GM21619 (cell line): ENCODE measurements around the gene WARS2.

Experiments used
- ATAC-seq: cut with Tn5 transposase; IDR thresholded peaks from one replicate; pipeline ENCODE4 v1.9.1; 2021; ENCODE audit not compliant: unreplicated experiment

WARS2 gene

DNA sequence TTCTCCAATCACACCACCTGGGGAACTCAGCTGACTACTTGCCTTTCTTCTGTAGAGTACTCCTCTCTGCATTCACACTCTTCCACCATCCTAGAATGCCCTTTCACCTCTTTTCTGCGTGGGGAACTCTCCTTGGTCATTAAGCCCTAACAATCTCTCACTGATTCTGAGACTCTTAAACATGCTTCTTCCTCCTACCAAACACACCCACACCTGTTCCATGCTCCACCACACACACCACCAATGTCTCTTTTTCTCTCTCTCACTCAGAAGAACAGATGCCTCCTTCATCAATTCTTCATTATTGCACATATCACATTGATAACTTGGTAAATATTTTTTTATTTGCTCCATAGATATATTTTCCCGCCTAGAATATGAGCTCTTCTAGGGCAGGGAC lies 53.6 kb downstream of the WARS2 start:
- no peak for ATAC-seq

DNA sequence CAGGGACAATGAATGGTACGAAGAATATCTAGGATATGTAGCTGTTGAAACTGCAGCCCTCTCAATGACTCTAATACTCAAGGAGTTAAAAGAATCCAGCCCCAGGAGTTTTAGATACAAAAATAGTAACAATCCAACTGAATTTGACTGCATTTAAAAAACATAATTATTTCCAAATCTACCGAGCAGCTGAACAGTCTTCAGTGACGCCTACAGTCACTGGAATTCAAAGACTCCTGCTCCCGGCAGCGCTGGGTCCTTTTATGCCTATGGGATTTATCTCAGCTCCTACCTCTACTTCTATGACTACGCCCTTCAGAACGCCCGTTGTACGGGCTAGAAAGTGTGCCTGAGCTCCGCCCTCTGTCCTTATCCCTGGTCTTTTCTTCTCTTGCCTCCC lies 55.7 kb downstream of the WARS2 start:
- no peak for ATAC-seq

DNA sequence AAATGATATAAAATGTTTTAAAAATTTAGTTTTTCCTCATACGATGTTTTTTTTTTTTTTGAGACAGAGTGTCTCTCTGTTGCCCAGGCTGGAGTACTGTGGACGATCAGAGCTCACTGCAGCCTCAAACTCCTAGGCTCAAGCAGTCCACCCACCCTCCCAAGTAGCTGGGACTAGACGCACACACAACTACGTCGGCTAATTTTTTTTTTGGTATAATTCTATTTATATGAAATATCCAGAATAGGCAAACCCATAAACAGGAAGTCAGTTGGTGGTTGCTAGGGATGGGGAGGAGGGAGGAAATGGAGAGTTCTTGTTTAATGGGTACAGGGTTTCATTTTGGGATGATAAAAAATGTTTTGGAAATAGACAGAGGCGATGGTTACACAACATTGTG lies 56.5 kb downstream of the WARS2 start:
- no peak for ATAC-seq

DNA sequence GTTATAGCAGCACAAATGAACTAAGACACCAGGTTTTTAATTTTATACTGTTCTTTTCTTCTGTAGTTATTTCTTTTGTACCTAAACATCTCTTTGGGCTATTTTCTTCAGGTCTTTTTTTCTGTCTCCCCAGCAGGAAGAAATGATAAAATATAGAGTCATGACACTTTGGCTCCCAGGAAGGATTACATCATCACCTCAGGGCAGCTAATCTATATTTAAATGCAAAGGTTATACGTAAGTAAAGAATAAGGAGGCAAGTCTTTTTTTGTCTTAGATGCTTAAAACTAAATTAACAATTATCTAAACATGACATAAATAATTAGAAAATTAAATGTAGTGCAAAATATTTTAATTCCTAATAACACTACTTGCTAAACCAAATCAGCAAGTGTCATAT lies 57.0 kb downstream of the WARS2 start:
- no peak for ATAC-seq

DNA sequence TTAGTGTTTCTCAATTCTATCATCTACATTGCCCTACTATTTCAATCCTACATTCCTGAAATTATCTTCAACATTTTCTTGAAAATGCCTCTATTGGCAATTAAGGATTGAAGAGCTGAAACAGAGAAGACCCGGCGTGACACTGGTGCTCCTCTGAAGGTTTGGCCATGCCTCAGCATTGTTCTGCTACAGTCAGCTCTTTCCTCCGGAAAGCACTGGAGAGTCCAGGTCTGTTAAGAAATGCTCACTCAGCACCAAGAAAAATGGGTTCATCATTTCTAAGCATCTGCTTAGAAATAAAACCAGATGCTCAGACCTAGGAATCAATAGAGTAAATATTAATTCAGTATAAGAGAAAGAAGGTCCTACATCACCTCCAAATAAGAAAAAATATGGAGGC lies 58.8 kb downstream of the WARS2 start:
- no peak for ATAC-seq

DNA sequence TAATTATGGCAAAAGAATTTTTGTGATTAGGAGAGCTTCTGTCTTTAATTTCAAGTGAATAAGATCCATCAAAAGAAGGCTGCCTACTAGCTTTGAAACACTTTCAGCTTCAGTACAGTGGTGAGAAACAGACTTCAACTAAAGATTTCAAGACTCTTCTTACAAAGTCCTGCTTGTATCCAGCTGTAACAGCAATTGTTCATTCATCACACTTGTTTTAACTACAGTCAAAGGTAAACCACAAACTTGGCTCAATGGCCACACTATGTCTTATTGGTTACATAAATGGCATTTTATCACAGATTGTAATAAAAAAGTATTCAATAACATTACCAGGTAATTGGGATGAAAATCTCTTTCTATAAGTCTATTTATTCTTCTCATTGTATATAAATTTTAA lies 59.2 kb downstream of the WARS2 start:
- ATAC-seq, result no peak

DNA sequence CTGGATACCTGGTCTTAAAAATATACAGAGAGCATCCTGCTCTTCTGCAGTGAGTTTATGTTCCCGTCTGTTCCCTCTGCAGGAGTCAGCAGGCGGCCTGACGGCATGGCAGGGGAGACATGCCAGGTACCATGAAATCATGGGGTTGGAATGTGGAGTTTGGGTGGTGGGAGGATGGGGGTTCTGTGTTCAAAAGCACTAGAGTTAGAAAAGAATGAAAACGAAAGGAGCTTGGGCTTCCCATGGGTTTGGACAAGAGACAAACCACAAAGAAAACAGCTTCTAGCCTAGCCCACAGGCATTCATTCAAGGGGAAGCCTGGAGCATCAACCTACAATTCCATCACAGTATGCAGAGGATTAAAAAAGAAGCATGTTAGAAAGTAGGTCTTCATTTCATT lies 59.9 kb downstream of the WARS2 start:
- no peak for ATAC-seq

DNA sequence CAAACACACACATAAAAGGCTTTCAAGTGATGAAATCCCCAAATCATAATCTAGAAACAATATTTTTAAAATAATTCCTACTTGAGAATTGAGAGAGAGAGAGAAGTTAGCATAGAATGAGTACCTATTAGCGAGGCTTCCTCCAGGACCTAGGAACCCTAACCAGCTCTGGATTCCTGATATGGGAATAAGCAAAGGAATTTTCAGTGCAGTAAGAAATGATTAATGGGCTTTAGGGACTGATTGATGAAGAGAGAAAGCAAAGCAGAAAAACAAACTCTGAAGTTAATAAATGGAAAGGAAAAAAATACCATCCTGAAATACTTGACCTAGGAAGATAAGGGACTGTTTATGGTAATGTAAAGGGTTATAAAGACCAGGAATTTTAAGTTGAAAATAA lies 60.6 kb downstream of the WARS2 start:
- ATAC-seq, result no peak

DNA sequence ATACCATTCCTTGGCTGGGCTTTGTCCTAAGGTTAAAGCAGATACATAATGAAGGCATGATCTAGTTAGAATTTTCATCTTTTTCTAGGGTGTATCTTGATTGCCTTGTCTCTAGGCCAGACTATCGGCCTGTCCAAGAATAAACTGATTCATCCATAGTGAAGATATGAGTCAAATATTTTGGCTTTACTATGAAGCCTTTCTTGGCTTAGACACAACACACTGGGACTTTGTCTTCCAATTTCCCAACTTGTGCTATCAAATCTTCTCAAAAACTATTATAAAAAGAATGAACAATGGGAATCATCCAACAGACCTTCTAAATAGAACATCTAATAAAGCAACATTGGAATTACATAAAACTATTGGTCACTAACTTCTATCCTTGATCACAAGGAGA lies 64.8 kb downstream of the WARS2 start:
- no peak for ATAC-seq

DNA sequence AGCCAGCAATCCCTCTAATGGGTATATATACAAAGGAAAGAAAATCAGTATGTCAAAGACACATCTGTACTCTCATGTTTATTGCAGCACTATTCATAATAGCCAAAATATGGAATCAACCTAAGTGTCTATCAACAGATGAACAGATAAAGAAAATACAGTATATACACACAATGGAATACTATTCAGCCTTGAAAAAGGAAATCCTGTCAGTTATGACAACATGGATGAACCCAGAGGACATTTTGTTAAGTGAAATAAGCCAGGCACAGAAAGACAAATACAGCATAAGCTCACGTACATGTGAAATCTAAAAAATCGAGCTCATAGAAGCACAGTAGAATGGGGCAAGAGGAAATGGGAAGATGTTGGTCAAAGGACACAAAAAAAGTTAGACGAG lies 69.1 kb downstream of the WARS2 start:
- no peak for ATAC-seq

DNA sequence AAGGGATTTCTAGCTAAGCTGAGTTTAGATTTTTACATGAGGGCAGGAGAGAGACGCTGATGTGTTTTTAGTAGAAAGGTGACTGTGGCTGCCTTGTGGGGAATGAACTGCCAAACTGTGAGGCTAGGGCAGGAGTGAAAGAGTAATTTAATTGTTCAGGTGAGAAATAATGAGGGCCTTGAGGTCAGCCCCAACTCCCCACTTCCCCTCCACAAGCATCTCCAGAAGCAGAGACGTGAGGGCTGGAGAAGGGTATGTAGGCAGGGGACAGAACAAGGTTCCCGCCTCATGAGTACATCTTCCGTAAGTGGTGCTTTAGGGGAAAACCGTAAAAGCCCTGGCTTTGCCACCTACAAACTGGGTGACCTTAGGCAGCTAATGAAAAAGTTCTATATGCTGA lies 70.8 kb downstream of the WARS2 start:
- ATAC-seq, result no peak

DNA sequence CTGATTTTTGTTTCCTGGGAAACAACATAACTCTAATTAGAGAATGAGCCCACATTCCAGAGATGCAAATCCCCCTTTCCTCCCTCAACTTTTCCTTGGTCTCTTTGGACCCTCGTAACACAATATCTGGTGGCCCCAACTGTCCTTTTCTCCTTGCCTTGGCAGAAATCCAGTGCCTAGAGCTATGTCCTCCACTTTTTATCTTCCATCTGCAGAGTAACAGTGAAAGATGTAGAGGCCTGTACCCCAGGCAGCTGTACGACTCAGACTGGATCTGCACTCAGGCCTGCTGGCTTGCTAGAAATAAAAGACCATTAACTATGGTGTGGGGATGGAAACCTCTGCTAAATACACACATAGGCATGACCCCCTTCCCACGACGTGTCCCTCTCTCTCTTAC lies 72.0 kb downstream of the WARS2 start:
- no peak for ATAC-seq

DNA sequence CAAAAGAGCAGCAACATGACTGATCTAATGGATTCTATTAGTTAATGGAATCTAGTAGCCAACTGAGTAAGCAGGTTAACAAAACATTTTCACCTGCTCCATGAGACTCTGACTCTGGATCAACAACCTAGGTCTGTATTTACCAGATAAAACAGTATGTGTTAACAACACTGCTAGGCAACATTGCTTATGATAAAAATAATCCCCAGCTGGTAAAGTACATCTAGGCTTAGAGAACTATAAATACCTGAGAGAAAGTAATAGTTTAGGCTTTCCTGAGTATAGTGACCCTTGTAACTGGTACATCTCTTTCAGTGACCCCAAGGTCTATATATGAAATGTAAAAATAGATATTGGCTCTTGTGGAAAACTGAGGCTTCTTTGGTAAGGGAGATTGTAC lies 78.8 kb downstream of the WARS2 start:
- no peak for ATAC-seq

DNA sequence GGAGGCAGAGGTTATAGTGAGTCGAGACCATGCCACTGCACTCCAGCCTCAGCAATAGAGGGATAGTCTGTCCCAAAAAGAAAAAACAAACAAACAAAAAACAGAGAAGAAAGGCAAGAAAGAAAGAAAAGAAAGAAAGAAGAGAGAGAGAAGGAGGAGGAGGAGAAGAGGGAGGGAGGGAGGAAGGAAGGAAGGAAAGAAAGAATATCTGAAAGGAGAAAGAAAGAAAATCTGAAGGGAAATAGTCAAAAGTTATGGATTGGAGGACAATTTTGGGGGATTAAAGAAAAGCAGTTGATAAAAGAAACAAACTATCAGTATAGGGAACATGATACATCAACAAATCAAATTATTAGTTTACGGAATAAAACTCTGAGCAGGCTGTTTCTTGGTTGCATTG lies 84.9 kb downstream of the WARS2 start:
- no peak for ATAC-seq

DNA sequence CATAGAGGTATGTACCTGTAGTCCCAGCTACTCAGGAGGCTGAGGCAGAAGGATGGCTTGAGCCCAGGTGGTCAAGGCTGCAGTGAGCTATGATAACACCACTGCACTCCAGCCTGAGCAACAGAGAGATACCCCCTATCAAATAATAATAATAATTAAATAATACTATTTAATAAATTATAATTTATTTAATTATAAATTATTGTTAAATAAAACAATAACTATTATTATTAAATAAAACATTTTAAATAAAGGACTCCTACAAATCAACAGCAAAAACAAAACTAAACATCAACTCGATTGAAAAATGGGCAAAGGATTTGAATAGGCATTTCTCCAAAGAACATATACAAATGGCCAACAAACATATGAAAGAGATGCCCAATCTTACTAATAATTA lies 86.5 kb downstream of the WARS2 start:
- ATAC-seq, result no peak

DNA sequence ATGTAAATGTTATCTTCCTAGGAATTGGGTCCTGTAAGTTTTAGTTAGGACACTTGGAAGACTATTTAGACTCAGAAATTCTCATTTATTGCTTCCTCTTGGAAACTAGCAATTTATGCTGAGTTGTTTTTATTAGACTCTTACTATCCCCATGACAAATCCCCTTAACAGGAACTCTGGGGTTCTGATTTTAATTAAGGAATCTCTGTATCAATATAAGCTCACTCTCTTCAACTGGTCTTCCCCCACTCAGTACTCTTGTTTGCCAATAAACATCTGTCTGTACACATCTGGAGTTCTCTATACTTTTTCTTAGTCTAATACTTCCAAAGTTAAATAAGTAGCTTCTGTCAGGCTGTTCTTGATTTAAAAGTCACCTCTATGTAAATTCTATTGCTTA lies 88.2 kb downstream of the WARS2 start:
- no peak for ATAC-seq

DNA sequence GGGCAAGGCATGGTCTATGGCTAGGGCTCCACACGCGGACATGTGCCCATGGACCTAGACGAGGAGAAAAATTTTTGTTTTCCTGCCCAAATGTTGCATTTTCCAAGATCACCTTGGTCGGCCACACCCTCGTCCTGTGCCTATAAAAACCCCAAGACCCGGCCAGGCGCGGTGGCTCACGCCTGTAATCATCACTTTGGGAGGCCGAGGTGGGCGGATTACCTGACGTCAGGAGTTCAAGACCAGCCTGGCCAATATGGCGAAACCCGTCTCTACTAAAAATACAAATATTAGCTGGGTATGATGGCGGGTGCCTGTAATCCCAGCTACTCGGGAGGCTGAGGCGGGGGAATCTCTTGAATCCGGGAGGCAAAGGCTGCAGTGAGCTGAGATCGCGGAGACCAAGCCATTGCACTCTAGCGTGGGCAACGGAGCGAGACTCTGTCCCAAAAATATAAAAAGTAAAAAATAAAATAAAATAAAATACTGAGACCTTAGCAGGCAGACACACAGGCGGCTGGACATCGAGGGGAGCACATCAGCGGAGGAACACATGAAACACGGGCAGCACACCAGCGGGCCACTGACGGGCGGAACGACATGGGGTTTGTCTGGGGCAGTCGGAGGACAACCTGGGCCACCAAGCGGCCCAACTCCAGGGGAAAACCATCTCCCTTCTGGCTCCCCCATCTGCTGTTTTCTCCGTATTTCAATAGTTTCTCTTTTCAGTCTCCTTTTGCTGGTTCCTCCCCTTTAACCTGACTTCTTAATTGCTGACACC lies 91.6 kb downstream of the WARS2 start:
- no peak for ATAC-seq

DNA sequence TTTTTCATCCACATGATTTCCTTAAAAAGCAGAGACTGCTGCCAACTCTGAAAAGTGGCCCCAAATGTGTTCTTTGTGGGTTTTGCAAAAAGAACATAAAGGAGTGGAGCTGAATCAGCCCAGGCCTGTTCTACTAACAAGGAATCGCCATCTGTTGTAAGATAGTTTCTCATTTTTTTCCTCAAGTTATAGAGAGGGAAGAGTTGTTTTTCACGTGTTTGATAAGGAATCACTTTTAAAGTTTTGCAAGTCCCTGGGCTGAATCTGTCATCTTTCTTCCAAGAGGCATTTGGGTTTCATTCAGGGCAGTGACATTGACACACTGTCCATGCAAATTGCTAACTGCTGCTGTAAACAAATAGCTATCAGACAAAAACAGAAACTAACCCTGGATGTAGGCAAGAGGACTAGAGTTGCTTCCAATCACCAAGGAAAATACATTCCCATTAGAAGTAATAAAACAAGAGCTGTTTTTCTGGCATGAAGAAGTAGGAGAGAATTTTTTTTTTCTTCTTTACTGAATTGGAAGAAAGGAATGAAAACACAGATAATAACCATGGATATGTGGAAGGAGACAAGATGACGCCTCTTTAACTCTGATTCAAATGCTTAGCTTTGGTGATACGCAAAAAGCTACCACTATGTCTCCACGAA lies 93.5 kb downstream of the WARS2 start:
- no peak for ATAC-seq

DNA sequence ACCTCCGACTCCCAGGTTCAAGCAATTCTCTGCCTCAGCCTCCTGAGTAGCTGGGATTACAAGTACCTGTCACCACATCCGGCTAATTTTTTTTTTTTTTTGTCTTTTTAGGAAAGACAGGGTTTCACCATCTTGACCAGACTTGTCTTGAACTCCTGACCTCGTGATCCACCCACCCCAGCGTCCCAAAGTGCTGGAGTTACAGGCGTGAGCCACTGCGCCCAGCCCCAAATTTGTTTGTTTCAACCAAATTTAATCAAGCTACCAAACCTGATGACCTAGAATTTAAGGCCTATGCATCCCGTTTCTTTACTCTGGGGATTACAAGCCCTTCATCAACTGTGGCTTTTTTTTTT lies 94.0 kb downstream of the WARS2 start:
- no peak for ATAC-seq

DNA sequence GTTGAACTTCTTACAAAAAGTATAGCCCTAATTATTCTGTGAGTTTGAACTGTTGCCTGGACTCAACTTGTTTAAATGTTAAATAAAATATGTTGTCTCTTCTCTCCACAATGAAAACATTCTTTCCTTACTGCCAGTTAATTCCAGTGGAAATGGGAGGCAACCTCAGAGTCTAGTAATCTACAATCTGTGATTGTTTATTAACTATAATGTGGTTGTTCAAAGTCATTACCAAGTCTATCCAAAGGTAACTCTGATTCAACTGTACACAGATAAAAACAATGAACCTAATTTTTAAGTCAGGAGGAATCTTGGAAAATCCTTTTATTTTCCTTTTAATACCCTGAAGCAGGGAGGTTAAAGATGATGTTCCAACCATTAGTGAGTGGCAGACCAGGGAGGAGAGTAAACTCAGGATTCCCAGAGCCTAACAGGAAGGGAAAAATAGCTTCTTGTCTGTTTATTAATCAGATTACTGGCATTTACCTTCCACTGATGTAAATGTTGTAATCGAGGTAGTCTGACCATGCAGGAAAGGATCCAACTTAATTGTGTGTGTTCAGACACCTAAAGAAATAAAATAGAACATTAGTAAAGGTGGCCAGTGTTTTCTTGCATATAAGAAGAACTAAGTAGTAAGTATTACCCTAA lies 95.2 kb downstream of the WARS2 start:
- no peak for ATAC-seq

DNA sequence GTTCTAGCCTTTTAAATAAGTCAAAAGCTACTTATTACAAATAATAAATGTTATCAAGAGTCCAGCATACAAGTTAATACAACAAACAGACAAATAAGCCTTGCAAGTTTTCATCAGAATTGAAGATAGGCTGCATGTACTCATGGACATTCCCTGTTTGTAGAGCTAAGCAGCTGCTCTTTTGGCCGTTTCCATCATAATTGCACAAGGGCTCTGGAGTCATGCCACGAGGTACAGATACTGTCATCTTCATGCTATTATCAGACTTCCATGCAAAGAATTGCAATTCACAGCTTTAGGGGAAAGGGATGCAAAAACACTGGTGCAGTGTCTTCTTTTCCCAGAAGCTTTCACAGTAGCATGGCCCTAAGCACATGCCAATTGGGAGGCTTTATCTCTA lies 99.5 kb downstream of the WARS2 start:
- ATAC-seq, result no peak

DNA sequence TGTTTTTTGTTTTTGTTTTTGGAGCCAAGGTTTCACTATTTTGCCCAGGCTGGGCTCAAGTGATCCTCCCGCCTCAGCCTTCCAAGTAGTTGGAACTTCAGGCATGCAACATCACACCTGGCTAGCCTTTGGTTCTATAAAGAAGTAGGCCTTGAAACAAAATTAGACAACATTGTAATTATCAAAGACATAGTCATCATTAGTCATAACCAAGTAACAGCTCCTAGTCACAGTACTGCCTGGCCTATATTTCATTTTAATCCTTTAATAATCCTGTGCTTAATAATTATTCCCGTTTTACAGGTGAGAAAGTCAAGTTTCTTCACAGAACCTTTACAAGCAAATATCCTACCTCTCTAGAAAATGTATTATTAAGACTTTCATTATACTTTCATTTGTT lies 100.0 kb downstream of the WARS2 start:
- ATAC-seq, result no peak

DNA sequence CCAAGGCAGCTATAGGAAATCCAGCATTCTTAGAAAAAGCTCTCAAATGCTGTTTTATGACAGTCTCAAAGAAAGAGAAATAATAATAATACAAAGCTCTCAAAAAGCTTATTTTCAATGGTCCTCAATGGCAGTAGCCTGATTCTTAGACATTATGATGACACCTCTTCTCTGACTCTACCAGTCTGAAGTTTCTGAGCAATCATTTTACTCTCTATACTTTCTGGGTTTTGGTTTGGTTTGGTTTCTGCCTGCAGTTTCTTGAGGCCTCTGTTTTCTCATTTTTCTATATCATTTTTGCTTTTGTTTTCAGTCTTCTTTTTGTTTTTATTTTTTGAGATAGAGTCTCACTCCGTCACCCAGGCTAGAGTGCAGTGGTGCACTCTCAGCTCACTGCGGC lies 102.1 kb downstream of the WARS2 start:
- ATAC-seq, result no peak
